NCI-H1436 treated with DMSO at 0.1 percent for 48 hours (cell line): ENCODE results near the gene MAP1A.
A peak's percentile ranks its signal among the peaks of the same experiment; 100 is the strongest.

Experiments
- DNase-seq: peaks from one replicate; lab custom pipeline; 2025; lab: John Stamatoyannopoulos, UW

Gene MAP1A

GRCh38 chr15:43517354-43518196 is at the start of gene MAP1A:
Gene MAP1A, plus strand, starts transcription at chr15:43517608. Its CDS starts 3,866 bp downstream, at chr15:43521474.
- DNase-seq: peak; percentile 27

- DNase-seq: no peak
Observed at GRCh38 chr15:43469867-43470266, 47.5 kb upstream of the MAP1A start.

GRCh38 chr15:43471975-43472374 is 45.4 kb upstream of the MAP1A start:
- no peak for DNase-seq

DNA sequence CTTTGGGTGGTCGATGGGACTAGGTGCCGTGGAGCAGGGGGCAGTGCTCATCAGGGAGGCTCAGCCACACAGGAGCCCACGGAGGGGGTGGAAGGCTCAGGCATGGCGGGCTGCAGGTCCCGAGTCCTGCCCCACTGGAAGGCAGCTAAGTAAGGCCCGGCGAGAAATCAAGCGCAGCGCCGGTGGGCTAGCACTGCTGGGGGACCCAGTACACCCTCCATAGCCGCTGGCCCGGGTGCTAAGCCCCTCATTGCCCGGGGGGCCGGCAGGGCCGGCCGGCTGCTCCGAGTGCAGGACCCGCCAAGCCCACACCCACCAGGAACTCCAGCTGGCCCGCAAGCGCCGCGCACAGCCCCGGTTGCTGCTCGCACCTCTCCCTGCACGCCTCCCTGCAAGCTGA is 43.5 kb upstream of the MAP1A start:
- DNase-seq: no peak

DNA sequence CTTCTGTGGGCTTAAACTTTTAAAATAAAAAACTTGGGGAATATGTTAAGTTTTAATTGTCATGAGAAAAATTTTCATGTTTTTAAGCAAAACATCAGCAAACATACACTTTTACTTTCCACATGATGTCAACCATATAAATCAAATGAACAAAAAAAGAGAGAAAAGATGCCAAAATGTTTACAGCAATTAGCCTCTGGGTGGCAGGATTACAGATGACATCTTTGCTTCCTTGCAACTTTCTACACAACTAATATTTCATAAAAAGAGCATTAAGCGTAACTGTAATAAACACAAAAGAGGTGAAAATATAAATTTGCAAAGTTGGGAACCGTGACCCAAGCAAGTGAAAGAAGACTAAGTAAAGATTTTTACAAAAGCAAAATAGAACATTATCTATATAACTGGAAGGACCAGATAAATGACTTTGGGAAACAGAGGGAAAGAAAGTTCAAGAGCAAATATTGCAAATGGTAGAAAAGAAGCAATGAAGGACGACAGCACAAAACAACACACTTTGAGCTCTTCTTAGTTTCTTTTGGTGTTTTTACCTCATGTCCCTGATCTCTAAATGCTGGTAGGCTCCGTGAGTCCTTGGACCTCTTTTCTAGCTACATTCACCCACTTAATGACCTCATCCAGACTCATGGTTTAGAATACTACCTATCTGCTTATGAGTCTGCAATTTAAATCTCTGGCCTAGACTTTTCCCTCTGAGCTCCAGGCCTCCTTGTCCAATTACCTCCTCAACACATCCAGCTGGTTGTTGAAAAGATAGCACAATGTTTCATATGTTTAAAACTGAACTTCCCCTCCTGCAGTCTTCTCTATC is 33.9 kb upstream of the MAP1A start:
- DNase-seq: no peak

- DNase-seq: no peak
Observed at GRCh38 chr15:43484455-43484854, 33.0 kb upstream of the MAP1A start.

GRCh38 chr15:43487271-43487895 is 30.0 kb upstream of the MAP1A start:
- DNase-seq: no peak

DNA sequence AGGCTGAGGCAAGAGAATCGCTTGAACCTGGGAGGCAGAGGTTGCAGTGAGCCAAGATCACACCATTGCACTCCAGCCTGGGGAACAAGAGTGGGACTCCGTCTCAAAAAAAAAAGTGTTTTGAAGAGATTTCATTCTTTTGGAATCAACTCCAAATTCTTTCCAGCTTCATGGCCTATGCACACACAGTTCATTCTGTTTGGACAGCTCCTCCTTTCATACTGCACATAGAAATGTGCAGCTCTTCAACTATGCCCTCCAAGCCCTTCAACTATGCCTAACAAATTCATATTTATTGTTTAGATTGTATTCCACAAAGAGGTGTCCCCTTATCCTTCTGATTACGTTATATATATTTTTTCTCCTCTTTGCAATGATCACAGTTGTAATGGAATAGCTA is 28.6 kb upstream of the MAP1A start:
- DNase-seq: no peak

GRCh38 chr15:43489191-43489590 is 28.2 kb upstream of the MAP1A start:
- no peak for DNase-seq

GRCh38 chr15:43492266-43492665 is 25.1 kb upstream of the MAP1A start:
- no peak for DNase-seq

GRCh38 chr15:43492673-43493601 is 24.5 kb upstream of the MAP1A start, which contains the start of gene TP53BP1:
Gene TP53BP1, minus strand, starts transcription at chr15:43493156. Its CDS starts 113 bp downstream, at chr15:43493043.
- DNase-seq: peak; percentile 75

DNA sequence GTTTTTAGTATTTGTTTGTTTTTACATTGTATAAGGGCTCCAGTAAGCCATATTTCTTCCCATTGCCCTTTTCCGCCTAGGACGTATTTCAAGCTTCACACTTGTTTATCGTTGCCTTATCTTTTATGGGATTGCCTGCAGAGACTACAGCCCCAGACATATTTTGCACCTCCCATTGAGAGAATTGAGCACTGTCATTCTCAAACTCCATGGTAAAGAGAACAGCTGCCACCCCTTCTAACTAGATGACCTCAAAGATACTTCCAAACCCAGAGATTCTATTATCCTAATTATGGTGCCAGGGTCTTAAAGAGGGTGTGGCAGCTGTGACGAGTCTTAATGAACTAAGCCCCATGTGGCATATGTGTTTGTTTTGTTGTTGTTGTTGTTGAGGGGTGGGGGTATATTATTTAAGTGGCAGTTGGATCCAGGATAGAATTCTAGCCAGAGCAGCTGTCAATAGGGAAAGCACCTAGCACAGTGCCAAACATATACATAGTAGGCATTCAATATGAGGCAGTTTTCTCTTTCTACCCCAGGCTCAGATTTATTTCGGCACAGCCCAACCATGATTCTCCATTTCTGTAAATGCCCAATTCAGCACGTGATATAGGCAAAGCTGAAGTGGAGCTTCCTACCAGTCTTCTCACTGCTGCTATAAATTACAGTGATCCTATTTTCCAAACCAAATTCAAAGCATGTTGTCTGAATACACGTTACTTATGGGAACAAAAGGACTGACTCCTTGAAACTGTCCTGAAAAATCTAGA is 23.5 kb upstream of the MAP1A start:
- DNase-seq: no peak

DNA sequence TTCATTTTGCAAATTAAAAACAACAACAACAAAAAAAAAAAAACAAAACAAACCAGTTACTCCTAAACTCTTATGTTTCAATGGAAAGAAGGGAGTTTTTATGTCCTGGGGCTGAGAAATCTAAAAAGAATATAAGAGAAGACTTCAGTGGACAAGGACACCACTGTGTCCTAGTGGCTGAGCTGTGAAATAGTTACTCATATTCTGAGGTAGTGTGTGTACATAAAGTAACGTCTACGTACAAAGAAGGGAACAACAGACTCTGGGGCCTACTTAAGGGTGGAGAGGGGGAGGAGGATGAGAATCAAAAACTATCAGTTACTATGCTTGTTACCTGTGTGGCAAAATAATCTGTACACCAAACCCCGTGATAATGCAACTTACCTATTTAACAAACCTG is 18.4 kb upstream of the MAP1A start:
- no peak for DNase-seq

- DNase-seq: no peak
Observed at GRCh38 chr15:43499635-43500034, 17.8 kb upstream of the MAP1A start.

DNA sequence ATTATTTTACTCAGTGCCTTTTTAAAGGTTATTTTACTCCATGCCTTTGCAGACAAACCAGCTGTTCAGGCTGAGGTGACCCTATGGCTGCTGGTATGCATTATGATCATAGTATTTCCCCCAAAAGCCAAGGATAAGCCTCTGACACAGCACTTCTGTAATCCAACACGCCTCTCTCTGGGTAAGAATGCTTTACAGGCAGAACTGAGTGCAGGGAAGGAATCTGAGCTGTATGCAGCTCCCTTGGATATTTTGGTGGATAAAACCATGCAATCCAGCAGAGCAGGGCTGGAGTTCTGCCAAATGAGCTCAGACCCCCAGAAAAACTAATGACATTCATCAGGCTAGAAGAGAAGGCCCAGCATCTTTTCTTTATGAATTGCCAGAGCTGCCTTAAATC is 11.7 kb upstream of the MAP1A start:
- DNase-seq: no peak

DNA sequence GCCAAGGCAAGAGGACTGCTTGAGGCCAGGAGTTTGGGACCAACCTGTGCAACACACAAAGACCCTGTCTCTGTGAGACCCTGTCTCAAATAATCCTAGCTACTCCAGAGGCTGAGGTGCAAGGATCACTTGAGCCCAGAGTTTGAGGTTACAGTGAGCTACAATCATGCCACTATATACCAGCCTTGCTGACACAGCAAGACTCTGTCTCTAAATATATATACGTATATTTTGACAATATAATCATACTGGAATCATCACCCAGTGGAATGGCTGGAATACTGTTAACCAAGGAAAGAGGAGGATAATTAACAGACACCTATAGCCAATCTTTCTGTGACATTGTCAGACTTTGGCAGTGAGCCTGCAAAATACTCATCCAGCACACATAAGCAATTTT is 9.0 kb upstream of the MAP1A start:
- DNase-seq: no peak

GRCh38 chr15:43508991-43509659 is 8.3 kb upstream of the MAP1A start:
- no peak for DNase-seq

GRCh38 chr15:43509660-43510199 is 7.7 kb upstream of the MAP1A start:
- no peak for DNase-seq

DNA sequence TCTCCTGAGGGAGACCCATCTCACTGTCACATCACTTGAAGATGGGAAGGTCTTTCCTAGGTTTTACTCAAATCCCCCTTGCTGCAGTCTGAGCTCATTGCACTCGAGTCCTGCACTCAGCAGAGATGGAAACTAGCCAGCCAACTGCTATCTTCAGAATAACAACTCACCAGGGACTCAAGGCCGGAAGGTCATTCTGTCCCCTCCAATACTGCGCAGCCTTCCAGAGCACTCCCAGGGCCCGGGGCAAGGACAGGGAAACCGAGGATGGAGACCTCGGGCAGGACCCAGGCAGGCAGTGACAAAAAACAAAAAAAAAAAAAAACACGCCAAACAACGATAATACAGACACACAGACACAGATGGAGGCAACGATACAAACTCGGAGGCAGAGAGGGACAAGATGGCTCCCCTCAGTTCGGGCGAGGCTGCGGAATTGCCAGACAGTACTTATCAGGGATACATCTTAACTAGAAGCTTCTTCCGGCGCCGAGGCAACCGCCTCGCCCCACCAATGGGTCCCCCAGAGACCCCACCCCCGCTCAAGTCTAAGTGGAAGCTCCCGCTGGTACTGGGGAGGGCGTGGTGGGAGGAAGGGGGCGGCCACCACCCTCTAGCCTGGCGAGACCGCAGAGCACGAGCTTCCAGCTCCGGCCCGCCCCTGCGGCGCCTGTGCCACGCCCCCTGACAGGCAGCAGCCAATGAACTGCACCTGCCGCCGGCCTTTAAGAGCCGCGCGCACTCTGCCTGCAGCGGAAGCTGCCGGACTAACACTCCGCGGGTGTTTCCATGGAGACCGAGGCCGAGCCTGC is 7.0 kb upstream of the MAP1A start:
- peak; percentile 96 for DNase-seq
